GM20000 (cell line): ENCODE measurements around the gene KDM8.

Experiments
- DNase-seq: peaks from one replicate; pipeline ENCODE4 v3.0.0; 2012; ENCODE audit warnings: low spot score
- CTCF ChIP-seq: IDR thresholded peaks from 2 replicates; pipeline ENCODE4 v1.5.1; 2012; ENCODE audit warnings: mild to moderate bottlenecking, control low read depth; ENCODE audit errors: extremely low read depth, missing control alignments

The KDM8 gene

GRCh38 chr16:27232901-27233625 lies 29.7 kb downstream of the KDM8 start:
- no peak for TF ChIP-seq CTCF
- DNase-seq, result no peak

GRCh38 chr16:27233731-27234130 lies 30.4 kb downstream of the KDM8 start:
- no peak for TF ChIP-seq CTCF
- no peak for DNase-seq

GRCh38 chr16:27234171-27234570 lies 30.8 kb downstream of the KDM8 start:
- TF ChIP-seq CTCF, result no peak
- DNase-seq, result no peak

- no peak for DNase-seq
Observed at GRCh38 chr16:27234603-27235002, 31.3 kb downstream of the KDM8 start.

GRCh38 chr16:27235055-27235937 lies 32.0 kb downstream of the KDM8 start:
- DNase-seq, result peak; percentile 66
- TF ChIP-seq CTCF, result peak; percentile 66

More at GRCh38 chr16:27234603-27235002, 31.3 kb downstream of the KDM8 start:
- no peak for TF ChIP-seq CTCF

GRCh38 chr16:27235938-27236245 lies 32.6 kb downstream of the KDM8 start:
- TF ChIP-seq CTCF, result no peak
- no peak for DNase-seq

- TF ChIP-seq CTCF, result no peak
- no peak for DNase-seq
Observed at GRCh38 chr16:27236635-27237218, 33.4 kb downstream of the KDM8 start.
